NT2/D1 (cell line): Measurements from ENCODE around the gene TMEM204.

ENCODE experiments used
- SUZ12 ChIP-seq: IDR thresholded peaks from 2 replicates; pipeline ENCODE4 v1.6.1; 2011; ENCODE audit not compliant: insufficient read length, insufficient read depth; ENCODE audit errors: extremely low read depth
- ZNF274 ChIP-seq: IDR thresholded peaks from 2 replicates; pipeline ENCODE4 v1.6.1; 2011; ENCODE audit warnings: mild to moderate bottlenecking, low read depth, low read length

- no peak for TF ChIP-seq ZNF274
- TF ChIP-seq SUZ12: no peak
These were observed 47.5 kb upstream of the TMEM204 start for GRCh38 chr16:1485847-1486496.
